Vagina (tissue), 2 donors: ENCODE data around the gene MOB4. TPM values are rescaled to one million over a fixed set of nuclear protein-coding genes. Genes with fewer than 3 reads are reported as not detected.
A peak's percentile ranks its signal among the peaks of the same experiment; 100 is the strongest.

Experiments used
- DNase-seq, 2 donors: peaks; one replicate each; pipeline ENCODE4 v3.0.0-alpha.2; 2017; ENCODE audit errors: extremely low spot score in 2 of 2
- H3K27ac ChIP-seq: fragments of 200-600 bp; sonication (generic); one replicate; pipeline ENCODE4 v1.5.1; 2019
- H3K27me3 ChIP-seq: fragments of 200-600 bp; sonication (generic); one replicate; pipeline ENCODE4 v1.5.1; 2019
- H3K36me3 ChIP-seq, 2 donors: fragments of 200-600 bp; sonication (generic); one replicate each; pipeline ENCODE4 v1.5.1; 2017 to 2019
- H3K4me1 ChIP-seq: fragments of 200-600 bp; sonication (generic); one replicate; pipeline ENCODE4 v1.5.1; 2019
- H3K4me3 ChIP-seq, 2 donors: fragments of 200-600 bp; sonication (generic); 1 replicate in 1 of 2; 2 replicates in 1 of 2; pipeline ENCODE4 v1.5.1; 2016 to 2019
- H3K9me3 ChIP-seq: fragments of 200-600 bp; sonication (generic); one replicate; pipeline ENCODE4 v1.5.1; 2019
- POLR2A ChIP-seq, 2 donors: fragments of 450-650 bp; IDR thresholded peaks; one replicate each; pipeline ENCODE4 v1.6.1; 2017; ENCODE audit warnings: antibody characterized with exemption in 2 of 2, mild to moderate bottlenecking in 2 of 2, moderate library complexity in 2 of 2
- POLR2AphosphoS5 ChIP-seq, 2 donors: sonication (generic); formaldehyde crosslinking; IDR thresholded peaks; one replicate each; pipeline ENCODE4 v1.9.0; 2017; ENCODE audit warnings: antibody characterized with exemption in 2 of 2, mild to moderate bottlenecking in 2 of 2, low read depth in 1 of 2; ENCODE audit not compliant: insufficient read depth in 1 of 2
- intact Hi-C: fragments of 100-400 bp; cut with DNase I; formaldehyde crosslinking; loops from one replicate; pipeline ENCODE4 v1.15.1; 2023
- total RNA-seq: library from RNA; depleted of rRNA; stranded (reverse); fragments of >200 nt; gene quantifications from one replicate; pipeline ENCODE4 v1.2.3, GENCODE V29; 2016
- TF ChIP-seq, protein P1 (sequence below), 3 experiments: fragments of 450-650 bp in 2 of 3; fragments of 200-600 bp in 1 of 3; sonication (generic) in 1 of 3; IDR thresholded peaks; one replicate each; pipeline ENCODE4 v1.5.1; 2017 to 2019; ENCODE audit warnings: antibody characterized with exemption in 3 of 3, mild to moderate bottlenecking in 2 of 3, moderate library complexity in 2 of 3

The MOB4 gene
- total RNA-seq, 1 donor from 2014 or later: 24.3 TPM

DNA sequence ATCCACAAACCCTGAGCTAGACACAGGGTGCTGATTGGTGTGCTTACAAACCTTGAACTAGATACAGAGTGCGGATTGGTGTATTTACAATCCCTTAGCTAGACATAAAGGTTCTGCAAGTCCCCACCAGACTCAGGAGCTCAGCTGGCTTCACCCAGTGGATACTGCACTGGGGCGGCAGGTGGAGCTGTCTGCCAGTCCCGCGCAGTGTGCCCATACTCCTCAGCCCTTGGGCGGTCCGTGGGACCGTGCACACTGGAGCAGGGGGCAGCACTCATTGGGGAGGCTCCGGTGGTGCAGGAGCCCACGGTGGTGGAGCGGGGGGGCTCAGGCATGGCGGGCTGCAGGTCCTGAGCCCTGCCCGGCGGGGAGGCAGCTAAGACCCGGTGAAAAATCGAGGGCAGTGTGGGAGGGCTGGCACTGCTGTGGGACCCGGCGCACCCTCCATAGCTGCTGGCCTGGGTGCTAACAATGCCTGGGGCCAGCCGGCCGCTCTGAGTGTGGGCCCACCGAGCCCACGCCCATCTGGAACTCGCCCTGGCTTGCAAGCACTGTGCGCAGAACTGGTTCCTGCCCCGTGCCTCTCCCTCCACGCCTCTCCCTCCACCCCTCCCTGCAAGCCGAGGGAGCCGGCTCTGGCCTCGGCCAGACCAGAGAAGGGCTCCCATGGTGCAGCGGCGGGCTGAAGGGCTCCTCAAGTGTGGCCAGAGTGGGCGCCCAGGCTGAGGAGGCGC, 75.6 kb downstream of the MOB4 start:
- Histone ChIP-seq H3K27ac (no peak overlapping the region), H3K4me3 (no peak overlapping the region), H3K36me3 (no peaks in the 10 kb centered on the region), H3K4me1 (no peaks in the 10 kb centered on the region), H3K27me3 (no peaks in the 10 kb centered on the region), H3K9me3 (no peaks in the 10 kb centered on the region)
- intact Hi-C loops: no loop called here
- DNase-seq: no peak
- TF ChIP-seq POLR2AphosphoS5 (IDR thresholded peaks at IDR 0.05; ENCODE audit: insufficient read depth in 1 of 2, low read depth in 1 of 2) (no peak), POLR2A (IDR thresholded peaks at IDR 0.05) (no peak)
- TF ChIP-seq, protein P1, sequence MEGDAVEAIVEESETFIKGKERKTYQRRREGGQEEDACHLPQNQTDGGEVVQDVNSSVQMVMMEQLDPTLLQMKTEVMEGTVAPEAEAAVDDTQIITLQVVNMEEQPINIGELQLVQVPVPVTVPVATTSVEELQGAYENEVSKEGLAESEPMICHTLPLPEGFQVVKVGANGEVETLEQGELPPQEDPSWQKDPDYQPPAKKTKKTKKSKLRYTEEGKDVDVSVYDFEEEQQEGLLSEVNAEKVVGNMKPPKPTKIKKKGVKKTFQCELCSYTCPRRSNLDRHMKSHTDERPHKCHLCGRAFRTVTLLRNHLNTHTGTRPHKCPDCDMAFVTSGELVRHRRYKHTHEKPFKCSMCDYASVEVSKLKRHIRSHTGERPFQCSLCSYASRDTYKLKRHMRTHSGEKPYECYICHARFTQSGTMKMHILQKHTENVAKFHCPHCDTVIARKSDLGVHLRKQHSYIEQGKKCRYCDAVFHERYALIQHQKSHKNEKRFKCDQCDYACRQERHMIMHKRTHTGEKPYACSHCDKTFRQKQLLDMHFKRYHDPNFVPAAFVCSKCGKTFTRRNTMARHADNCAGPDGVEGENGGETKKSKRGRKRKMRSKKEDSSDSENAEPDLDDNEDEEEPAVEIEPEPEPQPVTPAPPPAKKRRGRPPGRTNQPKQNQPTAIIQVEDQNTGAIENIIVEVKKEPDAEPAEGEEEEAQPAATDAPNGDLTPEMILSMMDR (IDR thresholded peaks at IDR 0.05): no peak

DNA sequence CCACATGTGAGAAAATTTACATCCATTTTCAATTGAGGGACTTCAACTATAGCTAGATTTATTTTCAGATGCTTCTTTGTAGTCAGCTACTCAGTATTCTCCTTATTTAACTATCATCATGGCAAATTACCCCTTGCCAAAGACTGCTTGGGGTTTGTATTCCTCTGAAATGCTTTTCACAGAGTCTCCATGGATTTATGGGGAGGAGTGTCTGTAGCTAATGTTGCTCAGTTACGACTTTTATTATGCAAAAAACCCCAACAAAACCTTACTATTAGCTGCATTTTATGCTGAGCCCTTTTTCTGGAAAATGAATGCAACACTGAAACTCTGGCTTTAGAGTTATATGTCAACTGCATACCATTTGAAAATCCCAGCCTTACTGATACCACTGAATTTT, 80.9 kb downstream of the MOB4 start:
- intact Hi-C loops: no loop called here
- peaks cover 5% of the 10 kb centered on the region for H3K4me1 ChIP-seq

DNA sequence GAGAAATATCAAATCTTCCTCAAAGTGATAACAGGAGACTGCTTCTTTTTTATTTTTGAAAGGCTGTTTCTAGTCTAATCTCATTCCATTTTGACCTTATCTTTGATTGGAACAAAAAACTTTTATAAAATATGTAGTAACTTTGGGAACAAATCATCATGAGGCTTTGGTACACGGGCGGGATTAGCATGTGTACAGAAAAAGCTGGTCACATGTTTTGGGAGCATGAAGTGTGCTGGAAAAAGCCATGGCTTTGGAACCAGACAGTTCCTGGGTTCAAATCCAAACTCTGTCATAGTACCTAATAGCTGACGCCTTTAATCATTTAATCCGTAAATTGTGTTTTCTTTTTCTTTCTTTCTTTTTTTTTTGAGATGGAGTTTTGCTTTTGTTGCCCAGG, 81.3 kb downstream of the MOB4 start:
- Histone ChIP-seq H3K9me3 (no peaks in the 10 kb centered on the region), H3K27ac (no peak overlapping the region), H3K36me3 (no peaks in the 10 kb centered on the region), H3K27me3 (no peaks in the 10 kb centered on the region), H3K4me3 (no peak overlapping the region), H3K4me1 (peaks cover 5% of the 10 kb centered on the region)
- TF ChIP-seq POLR2A (IDR thresholded peaks at IDR 0.05) (no peak), POLR2AphosphoS5 (IDR thresholded peaks at IDR 0.05; ENCODE audit: insufficient read depth in 1 of 2, low read depth in 1 of 2) (no peak)
- TF ChIP-seq, protein P1 (IDR thresholded peaks at IDR 0.05): no peak
- peak in 1 of 2 donors; percentile 42 for DNase-seq
- intact Hi-C loops: no loop called here

More for the DNA sequence above, 80.9 kb downstream of the MOB4 start:
- Histone ChIP-seq H3K27me3 (no peaks in the 10 kb centered on the region), H3K36me3 (no peaks in the 10 kb centered on the region), H3K27ac (no peak overlapping the region), H3K4me3 (no peak overlapping the region), H3K9me3 (no peaks in the 10 kb centered on the region)
- no peak for TF ChIP-seq POLR2A (IDR thresholded peaks at IDR 0.05)
- TF ChIP-seq, protein P1 (IDR thresholded peaks at IDR 0.05): no peak
- no peak for TF ChIP-seq POLR2AphosphoS5 (IDR thresholded peaks at IDR 0.05; ENCODE audit: insufficient read depth in 1 of 2, low read depth in 1 of 2)
- DNase-seq: no peak

DNA sequence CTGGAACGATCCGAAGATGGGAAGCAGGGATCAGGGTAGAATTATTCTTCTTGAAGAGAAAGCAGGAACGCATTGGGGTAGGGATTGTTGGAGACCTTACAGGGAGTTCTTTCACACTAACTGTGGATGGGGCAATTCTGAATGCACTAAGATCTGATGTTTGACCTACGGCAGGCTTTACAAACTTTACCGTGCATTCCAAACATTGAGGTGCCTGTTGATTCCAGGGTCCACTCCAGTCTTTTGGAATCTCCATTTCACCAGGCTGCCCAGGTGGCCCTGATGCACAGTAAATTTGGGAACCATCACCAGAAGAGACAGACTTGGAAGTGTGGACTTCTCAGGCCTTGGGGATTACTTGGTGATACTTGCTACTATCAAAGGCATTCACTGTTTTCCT, 82.6 kb downstream of the MOB4 start:
- TF ChIP-seq POLR2AphosphoS5 (IDR thresholded peaks at IDR 0.05; ENCODE audit: insufficient read depth in 1 of 2, low read depth in 1 of 2) (no peak), POLR2A (IDR thresholded peaks at IDR 0.05) (no peak)
- TF ChIP-seq, protein P1 (IDR thresholded peaks at IDR 0.05): no peak
- Histone ChIP-seq H3K27ac (no peak overlapping the region), H3K4me3 (no peak overlapping the region), H3K36me3 (no peaks in the 10 kb centered on the region), H3K27me3 (no peaks in the 10 kb centered on the region), H3K9me3 (no peaks in the 10 kb centered on the region), H3K4me1 (peaks cover 5% of the 10 kb centered on the region)
- intact Hi-C loops: no loop called here
- no peak for DNase-seq

DNA sequence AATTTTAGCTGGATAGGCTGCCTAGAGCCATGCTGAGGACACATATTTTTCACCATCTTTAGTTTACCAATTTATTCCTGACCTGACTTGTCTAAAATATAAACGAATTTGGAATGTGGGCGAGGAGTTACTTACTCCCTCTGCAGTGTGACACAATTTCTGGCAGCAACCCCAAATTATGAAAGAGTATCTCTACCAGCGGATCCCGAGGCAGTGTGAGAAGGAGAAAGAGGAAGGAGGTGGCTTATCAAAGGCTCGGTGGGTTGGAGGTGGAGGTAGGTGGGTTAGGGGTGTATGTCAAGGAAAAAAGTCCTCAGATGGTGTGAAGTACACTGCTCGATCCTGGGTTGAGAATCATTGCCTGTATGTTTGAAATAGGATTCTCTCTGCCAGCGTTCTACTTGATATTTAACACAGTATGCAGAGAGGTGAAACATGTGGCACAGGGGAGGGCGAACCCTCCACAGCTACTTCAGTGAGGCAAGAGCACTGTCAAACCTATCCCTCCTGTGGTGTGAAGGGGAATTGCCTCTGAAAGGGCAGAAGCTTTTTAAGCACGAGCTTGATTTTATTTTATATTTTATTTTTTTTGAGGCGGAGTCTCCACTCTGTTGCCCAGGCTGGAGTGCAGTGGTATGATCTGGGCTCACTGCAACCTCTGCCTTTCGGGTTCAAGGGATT, 83.6 kb downstream of the MOB4 start:
- peaks cover 5% of the 10 kb centered on the region for H3K4me1 ChIP-seq
- TF ChIP-seq POLR2AphosphoS5 (IDR thresholded peaks at IDR 0.05; ENCODE audit: insufficient read depth in 1 of 2, low read depth in 1 of 2) (no peak), POLR2A (IDR thresholded peaks at IDR 0.05) (no peak)
- TF ChIP-seq, protein P1 (IDR thresholded peaks at IDR 0.05): no peak
- intact Hi-C loops: no loop called here
- H3K9me3 ChIP-seq: no peaks in the 10 kb centered on the region
- no peak overlapping the region for H3K4me3 ChIP-seq
- H3K27ac ChIP-seq: no peak overlapping the region
- no peak for DNase-seq
- H3K27me3 ChIP-seq: no peaks in the 10 kb centered on the region
- H3K36me3 ChIP-seq: no peaks in the 10 kb centered on the region
